Measurements from ENCODE around the gene GPRIN2. TPM values are rescaled to one million over a fixed set of nuclear protein-coding genes. Genes with fewer than 3 reads are reported as not detected.

Gene GPRIN2
- total RNA-seq, 1 experiment from 2014 or later: 3.1 TPM

GRCh38 chr10:46560952-46561351 lies 4.5 kb upstream of the GPRIN2 start:
- no peaks in the 10 kb centered on the region for H3K27me3 ChIP-seq (ENCODE audit: low read length)
- no TSS peak for BruUV-seq (replicated peaks)
- ATAC-seq: no peak
- no peak overlapping the region for H2AFZ ChIP-seq (ENCODE audit: low read length)
- no peaks in the 10 kb centered on the region for H3K79me2 ChIP-seq (ENCODE audit: low read length)
- H3K4me1 ChIP-seq (ENCODE audit: insufficient read depth, low read length): no peaks in the 10 kb centered on the region; the same call in 1 of the 2 replicates
- TF ChIP-seq EZH2 (IDR thresholded peaks at IDR 0.05; ENCODE audit: low read length, unreplicated experiment) (no peak), CTCF (conservative IDR thresholded peaks at IDR 0.05; ENCODE audit: low read depth, low read length) (no peak), EZH2phosphoT487 (IDR thresholded peaks at IDR 0.05; ENCODE audit: borderline replicate concordance, low read length) (no peak)
- H3K9me3 ChIP-seq (ENCODE audit: low read length): no peaks in the 10 kb centered on the region
- H3K27ac ChIP-seq (ENCODE audit: low read length): no peak overlapping the region
- DNase-seq: no peak
- no peaks in the 10 kb centered on the region for H3K9me2 ChIP-seq (replicated peaks; ENCODE audit: low read length)
- ChIA-PET POLR2A (ENCODE audit: unreplicated experiment) (no interaction called here), CTCF (no interaction called here)
- intact Hi-C loops (cut with micrococcal nuclease): loop anchor here (10.0 kb wide), 1 partner anchor 336 kb away; no protein-coding TSS in a partner anchor
- no peaks in the 10 kb centered on the region; the same call in 1 of the 2 replicates for H3K36me3 ChIP-seq (ENCODE audit: low read depth, low read length)
- no peak overlapping the region for H3K9ac ChIP-seq (ENCODE audit: low read length)
- no peak overlapping the region for H3K4me2 ChIP-seq (ENCODE audit: low read length)
- no peaks in the 10 kb centered on the region for H4K20me1 ChIP-seq (ENCODE audit: low read length)
- no peak overlapping the region for H3K4me3 ChIP-seq (ENCODE audit: low read length)
- H3F3A ChIP-seq (ENCODE audit: low read length, unreplicated experiment): no peaks in the 10 kb centered on the region

- Histone ChIP-seq H3K9me2 (replicated peaks; ENCODE audit: low read length) (no peaks in the 10 kb centered on the region), H3K79me2 (ENCODE audit: low read length) (no peaks in the 10 kb centered on the region), H3K4me3 (ENCODE audit: low read length) (no peak overlapping the region), H3K9me3 (ENCODE audit: low read length) (no peaks in the 10 kb centered on the region), H4K20me1 (ENCODE audit: low read length) (no peaks in the 10 kb centered on the region), H3F3A (ENCODE audit: low read length, unreplicated experiment) (no peaks in the 10 kb centered on the region), H3K27me3 (ENCODE audit: low read length) (no peaks in the 10 kb centered on the region), H3K9ac (ENCODE audit: low read length) (no peak overlapping the region), H3K4me1 (ENCODE audit: insufficient read depth, low read length) (no peaks in the 10 kb centered on the region; the same call in 1 of the 2 replicates), H3K4me2 (ENCODE audit: low read length) (no peak overlapping the region), H3K27ac (ENCODE audit: low read length) (no peak overlapping the region), H2AFZ (ENCODE audit: low read length) (no peak overlapping the region), H3K36me3 (ENCODE audit: low read depth, low read length) (no peaks in the 10 kb centered on the region)
- no TSS peak for BruUV-seq (replicated peaks)
- no peak for TF ChIP-seq EZH2 (IDR thresholded peaks at IDR 0.05; ENCODE audit: low read length, unreplicated experiment)
- TF ChIP-seq CTCF (conservative IDR thresholded peaks at IDR 0.05; ENCODE audit: low read depth, low read length): no peak
- no peak for TF ChIP-seq EZH2phosphoT487 (IDR thresholded peaks at IDR 0.05; ENCODE audit: borderline replicate concordance, low read length)
- ChIA-PET CTCF (no interaction called here), POLR2A (ENCODE audit: unreplicated experiment) (no interaction called here)
- ATAC-seq (no peak), DNase-seq (no peak)
- intact Hi-C loops (cut with micrococcal nuclease): loop anchor here (10.0 kb wide), 1 partner anchor 336 kb away; no protein-coding TSS in a partner anchor
Observed at GRCh38 chr10:46560381-46560780, 3.9 kb upstream of the GPRIN2 start.

GRCh38 chr10:46559231-46559671 lies 2.8 kb upstream of the GPRIN2 start:
- H2AFZ ChIP-seq (ENCODE audit: low read length): no peak overlapping the region
- no peaks in the 10 kb centered on the region for H3K9me3 ChIP-seq (ENCODE audit: low read length)
- DNase-seq (no peak), ATAC-seq (no peak)
- no peaks in the 10 kb centered on the region for H3K79me2 ChIP-seq (ENCODE audit: low read length)
- no peak overlapping the region for H3K4me3 ChIP-seq (ENCODE audit: low read length)
- BruUV-seq (replicated peaks): no TSS peak
- no peaks in the 10 kb centered on the region; the same call in 1 of the 2 replicates for H3K4me1 ChIP-seq (ENCODE audit: insufficient read depth, low read length)
- no peaks in the 10 kb centered on the region for H3K36me3 ChIP-seq (ENCODE audit: low read depth, low read length)
- no peak overlapping the region for H3K4me2 ChIP-seq (ENCODE audit: low read length)
- H4K20me1 ChIP-seq (ENCODE audit: low read length): no peaks in the 10 kb centered on the region
- no peaks in the 10 kb centered on the region for H3K9me2 ChIP-seq (replicated peaks; ENCODE audit: low read length)
- intact Hi-C loops (cut with micrococcal nuclease): no loop called here
- H3F3A ChIP-seq (ENCODE audit: low read length, unreplicated experiment): no peaks in the 10 kb centered on the region
- H3K27me3 ChIP-seq (ENCODE audit: low read length): no peaks in the 10 kb centered on the region
- TF ChIP-seq EZH2phosphoT487 (IDR thresholded peaks at IDR 0.05; ENCODE audit: borderline replicate concordance, low read length): no peak
- TF ChIP-seq CTCF (conservative IDR thresholded peaks at IDR 0.05; ENCODE audit: low read depth, low read length): no peak
- TF ChIP-seq EZH2 (IDR thresholded peaks at IDR 0.05; ENCODE audit: low read length, unreplicated experiment): no peak
- H3K27ac ChIP-seq (ENCODE audit: low read length): no peak overlapping the region
- POLR2A ChIA-PET (ENCODE audit: unreplicated experiment): no interaction called here
- no peak overlapping the region for H3K9ac ChIP-seq (ENCODE audit: low read length)
- CTCF ChIA-PET: no interaction called here

Data from PC-3 (cell line).